Neural cell (in vitro differentiated cells): Measurements from ENCODE around the gene OPRL1. TPM values are rescaled to one million over a fixed set of nuclear protein-coding genes. Genes with fewer than 3 reads are reported as not detected.

ENCODE experiments used
- H2AFZ ChIP-seq: fragments of 200-600, 300-800 bp; sonication (generic), shearing (Covaris generic); 2 replicates; pipeline ENCODE4 v1.6.0; 2014; ENCODE audit warnings: low read depth, mild to moderate bottlenecking, antibody characterized with exemption, low read length, moderate library complexity
- H3F3A ChIP-seq: fragments of 200-600 bp; shearing (Covaris generic); 2 replicates; pipeline ENCODE4 v1.6.1; 2016; ENCODE audit warnings: mild to moderate bottlenecking, moderate library complexity, mixed read lengths, antibody characterized with exemption, low read length; ENCODE audit not compliant: insufficient read depth, poor library complexity, severe bottlenecking
- H3K27ac ChIP-seq: fragments of 200-600, 300-800 bp; sonication (generic), shearing (Covaris generic); 2 replicates; pipeline ENCODE4 v1.5.1; 2014; ENCODE audit warnings: mild to moderate bottlenecking, low read length, moderate library complexity
- H3K27me3 ChIP-seq: fragments of 300-800, 200-600 bp; sonication (generic), shearing (Covaris generic); 2 replicates; pipeline ENCODE4 v1.6.0; 2014; ENCODE audit warnings: mild to moderate bottlenecking, low read depth, low read length, moderate library complexity; ENCODE audit not compliant: insufficient read depth
- H3K36me3 ChIP-seq: fragments of 300-800, 200-600 bp; sonication (generic), shearing (Covaris generic); 2 replicates; pipeline ENCODE4 v1.5.1; 2014; ENCODE audit warnings: mild to moderate bottlenecking, antibody characterized with exemption, low read length, moderate library complexity; ENCODE audit not compliant: insufficient read depth
- H3K4me2 ChIP-seq: fragments of 300-800, 200-600 bp; sonication (generic), shearing (Covaris generic); 2 replicates; pipeline ENCODE4 v1.6.0; 2014; ENCODE audit warnings: mild to moderate bottlenecking, low read length
- H3K4me3 ChIP-seq: fragments of 300-800, 200-600 bp; sonication (generic), shearing (Covaris generic); 2 replicates; pipeline ENCODE4 v1.5.1; 2014; ENCODE audit warnings: mild to moderate bottlenecking, low read length, moderate library complexity
- H3K79me2 ChIP-seq: fragments of 200-600 bp; shearing (Covaris generic); replicated peaks from 2 replicates; pipeline ENCODE4 v1.6.0; 2014; ENCODE audit warnings: mild to moderate bottlenecking, low read length, moderate library complexity; ENCODE audit not compliant: insufficient read depth
- H3K9ac ChIP-seq: fragments of 300-800, 200-600 bp; sonication (generic), shearing (Covaris generic); 2 replicates; pipeline ENCODE4 v1.6.1; 2016; ENCODE audit warnings: mild to moderate bottlenecking, low read length, mixed read lengths
- H3K9me2 ChIP-seq: fragments of 200-600 bp; shearing (Covaris generic); 2 replicates; pipeline ENCODE4 v1.6.1; 2016; ENCODE audit warnings: mild to moderate bottlenecking, low read length, mixed read lengths; ENCODE audit not compliant: insufficient read depth
- H3K9me3 ChIP-seq: fragments of 200-600, 300-800 bp; sonication (generic), shearing (Covaris generic); 2 replicates; pipeline ENCODE4 v1.6.1; 2016; ENCODE audit warnings: mild to moderate bottlenecking, mixed run types, low read length, moderate library complexity, mixed read lengths
- H4K20me1 ChIP-seq: fragments of 200-600 bp; shearing (Covaris generic); 2 replicates; pipeline ENCODE4 v1.6.1; 2016; ENCODE audit warnings: mild to moderate bottlenecking, mixed run types; ENCODE audit not compliant: insufficient read depth
- EP300 ChIP-seq: fragments of 450-650 bp; conservative IDR thresholded peaks from 2 replicates; pipeline ENCODE4 v1.6.1; 2014; ENCODE audit warnings: antibody characterized with exemption, mild to moderate bottlenecking, moderate library complexity; ENCODE audit not compliant: poor library complexity, severe bottlenecking
- EZH2 ChIP-seq: fragments of 200-600, 300-800 bp; shearing (Covaris generic), sonication (generic); IDR thresholded peaks from 2 replicates; pipeline ENCODE4 v1.6.1; 2014; ENCODE audit warnings: antibody characterized with exemption, low read length, borderline replicate concordance, mild to moderate bottlenecking; ENCODE audit not compliant: insufficient read depth, poor library complexity, severe bottlenecking
- MXI1 ChIP-seq: fragments of 450-650 bp; conservative IDR thresholded peaks from 2 replicates; pipeline ENCODE4 v1.6.1; 2014; ENCODE audit warnings: antibody characterized with exemption, mild to moderate bottlenecking; ENCODE audit not compliant: poor library complexity, severe bottlenecking
- POLR2AphosphoS5 ChIP-seq: IDR thresholded peaks from 2 replicates; pipeline ENCODE4 v1.6.1; 2012
- RAD21 ChIP-seq: fragments of 450-650 bp; conservative IDR thresholded peaks from 2 replicates; pipeline ENCODE4 v1.6.1; 2014; ENCODE audit warnings: antibody characterized with exemption, mild to moderate bottlenecking, moderate library complexity
- SMC3 ChIP-seq: fragments of 450-650 bp; conservative IDR thresholded peaks from 2 replicates; pipeline ENCODE4 v1.6.1; 2014; ENCODE audit warnings: antibody characterized with exemption, mild to moderate bottlenecking, moderate library complexity; ENCODE audit not compliant: poor library complexity
- TAF1 ChIP-seq: IDR thresholded peaks from 2 replicates; pipeline ENCODE4 v1.6.1; 2012; ENCODE audit warnings: low read depth
- polyA plus RNA-seq: library from polyadenylated mRNA; depleted of rRNA; stranded (reverse); fragments of >200 nt; gene quantifications from 2 replicates; pipeline ENCODE4 v1.2.3, GENCODE V29; 2014
- TF ChIP-seq, protein P1 (sequence below): fragments of 450-650 bp; IDR thresholded peaks from 2 replicates; pipeline ENCODE4 v1.5.1; 2014; ENCODE audit warnings: antibody characterized with exemption, mild to moderate bottlenecking, moderate library complexity; ENCODE audit not compliant: poor library complexity, severe bottlenecking
- TF ChIP-seq, protein P2 (sequence below): IDR thresholded peaks from 2 replicates; pipeline ENCODE4 v1.6.1; 2012; ENCODE audit warnings: borderline replicate concordance

OPRL1 gene
- polyA plus RNA-seq, 1 donor from 2014 or later, result 18.3 TPM

DNA sequence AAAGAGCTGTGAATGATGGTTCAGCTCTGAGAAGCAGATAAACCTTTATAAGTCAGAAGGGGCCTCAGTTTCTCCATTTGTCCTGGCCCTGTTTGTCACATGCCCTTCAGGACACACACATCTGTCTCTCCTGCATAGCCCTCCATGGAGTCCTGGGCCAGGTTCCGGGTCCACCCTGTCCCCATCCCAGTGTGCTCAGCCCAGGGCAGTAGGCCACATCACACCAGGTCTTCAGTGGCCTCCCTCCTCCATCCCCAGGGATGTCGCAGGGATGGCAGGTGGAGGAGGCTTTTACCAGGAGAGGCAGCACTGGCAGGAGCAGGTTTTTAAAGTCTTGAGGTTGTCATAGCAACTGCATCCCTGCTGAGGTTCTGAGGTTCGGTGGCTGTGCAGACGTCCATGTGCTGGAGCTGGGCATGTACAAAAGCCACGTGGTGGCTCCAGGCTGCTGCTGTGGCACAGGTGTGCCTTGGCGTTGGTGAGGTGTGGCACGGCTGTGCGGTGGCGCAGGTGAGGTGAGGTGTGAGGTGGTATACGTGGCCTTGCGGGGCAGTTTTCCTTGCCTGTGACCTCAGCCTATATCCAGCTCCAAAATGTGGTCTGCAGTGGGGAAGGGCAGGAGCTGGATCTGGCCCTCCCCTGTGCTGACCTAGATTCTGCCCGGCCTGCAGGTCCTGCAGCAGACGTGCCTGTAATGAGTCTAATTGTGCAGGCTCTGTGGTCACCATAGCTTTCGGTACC lies 35.5 kb downstream of the OPRL1 start:
- TF ChIP-seq POLR2AphosphoS5 (peak; percentile 42), MXI1 (peak; percentile 80), TAF1 (no peak), SMC3 (peak; percentile 39)
- TF ChIP-seq, protein P1, sequence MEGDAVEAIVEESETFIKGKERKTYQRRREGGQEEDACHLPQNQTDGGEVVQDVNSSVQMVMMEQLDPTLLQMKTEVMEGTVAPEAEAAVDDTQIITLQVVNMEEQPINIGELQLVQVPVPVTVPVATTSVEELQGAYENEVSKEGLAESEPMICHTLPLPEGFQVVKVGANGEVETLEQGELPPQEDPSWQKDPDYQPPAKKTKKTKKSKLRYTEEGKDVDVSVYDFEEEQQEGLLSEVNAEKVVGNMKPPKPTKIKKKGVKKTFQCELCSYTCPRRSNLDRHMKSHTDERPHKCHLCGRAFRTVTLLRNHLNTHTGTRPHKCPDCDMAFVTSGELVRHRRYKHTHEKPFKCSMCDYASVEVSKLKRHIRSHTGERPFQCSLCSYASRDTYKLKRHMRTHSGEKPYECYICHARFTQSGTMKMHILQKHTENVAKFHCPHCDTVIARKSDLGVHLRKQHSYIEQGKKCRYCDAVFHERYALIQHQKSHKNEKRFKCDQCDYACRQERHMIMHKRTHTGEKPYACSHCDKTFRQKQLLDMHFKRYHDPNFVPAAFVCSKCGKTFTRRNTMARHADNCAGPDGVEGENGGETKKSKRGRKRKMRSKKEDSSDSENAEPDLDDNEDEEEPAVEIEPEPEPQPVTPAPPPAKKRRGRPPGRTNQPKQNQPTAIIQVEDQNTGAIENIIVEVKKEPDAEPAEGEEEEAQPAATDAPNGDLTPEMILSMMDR, result peak; percentile 35
- H3K27ac ChIP-seq, result peak overlapping the region; percentile 14
- H3K27me3 ChIP-seq, result no peaks in the 10 kb centered on the region
- no peaks in the 10 kb centered on the region for H3K9me2 ChIP-seq
- no peaks in the 10 kb centered on the region for H4K20me1 ChIP-seq
- peak overlapping the region; percentile 47 for H3K4me2 ChIP-seq
- H3K4me3 ChIP-seq, result peak overlapping the region; percentile 38
- H3K36me3 ChIP-seq, result no peaks in the 10 kb centered on the region
- no peaks in the 10 kb centered on the region for H3K79me2 ChIP-seq
- H3F3A ChIP-seq, result no peaks in the 10 kb centered on the region
- no peak overlapping the region for H2AFZ ChIP-seq
- no peaks in the 10 kb centered on the region for H3K9me3 ChIP-seq
- peak overlapping the region; percentile 14 for H3K9ac ChIP-seq

DNA sequence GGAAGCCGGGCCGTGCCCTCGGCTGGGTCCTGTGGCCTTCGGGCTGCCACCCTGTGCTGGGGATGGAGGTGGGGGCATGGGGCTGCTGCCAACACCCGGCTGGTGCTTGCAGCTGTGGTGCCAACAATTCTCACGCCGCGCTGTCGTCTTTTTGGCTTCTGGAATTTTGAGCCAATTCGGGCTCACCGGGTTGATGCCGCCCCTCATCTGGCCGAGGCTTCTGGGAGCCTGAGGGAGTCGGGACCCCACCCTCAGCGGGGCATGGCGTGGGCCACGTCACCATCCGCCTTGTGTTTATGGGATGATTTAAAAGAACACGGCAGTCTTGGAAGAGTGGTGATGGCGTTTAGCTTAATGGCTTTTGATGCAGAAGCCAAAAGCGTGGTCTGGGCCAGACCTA lies 36.1 kb downstream of the OPRL1 start:
- Histone ChIP-seq H3K36me3 (no peaks in the 10 kb centered on the region), H3K27me3 (no peaks in the 10 kb centered on the region), H3K27ac (no peak overlapping the region), H3K79me2 (no peaks in the 10 kb centered on the region), H3K9ac (no peak overlapping the region), H3F3A (no peaks in the 10 kb centered on the region), H2AFZ (no peak overlapping the region), H3K4me3 (no peak overlapping the region), H3K9me3 (no peaks in the 10 kb centered on the region), H3K4me2 (no peak overlapping the region), H3K9me2 (no peaks in the 10 kb centered on the region), H4K20me1 (no peaks in the 10 kb centered on the region)
- TF ChIP-seq, protein P2, sequence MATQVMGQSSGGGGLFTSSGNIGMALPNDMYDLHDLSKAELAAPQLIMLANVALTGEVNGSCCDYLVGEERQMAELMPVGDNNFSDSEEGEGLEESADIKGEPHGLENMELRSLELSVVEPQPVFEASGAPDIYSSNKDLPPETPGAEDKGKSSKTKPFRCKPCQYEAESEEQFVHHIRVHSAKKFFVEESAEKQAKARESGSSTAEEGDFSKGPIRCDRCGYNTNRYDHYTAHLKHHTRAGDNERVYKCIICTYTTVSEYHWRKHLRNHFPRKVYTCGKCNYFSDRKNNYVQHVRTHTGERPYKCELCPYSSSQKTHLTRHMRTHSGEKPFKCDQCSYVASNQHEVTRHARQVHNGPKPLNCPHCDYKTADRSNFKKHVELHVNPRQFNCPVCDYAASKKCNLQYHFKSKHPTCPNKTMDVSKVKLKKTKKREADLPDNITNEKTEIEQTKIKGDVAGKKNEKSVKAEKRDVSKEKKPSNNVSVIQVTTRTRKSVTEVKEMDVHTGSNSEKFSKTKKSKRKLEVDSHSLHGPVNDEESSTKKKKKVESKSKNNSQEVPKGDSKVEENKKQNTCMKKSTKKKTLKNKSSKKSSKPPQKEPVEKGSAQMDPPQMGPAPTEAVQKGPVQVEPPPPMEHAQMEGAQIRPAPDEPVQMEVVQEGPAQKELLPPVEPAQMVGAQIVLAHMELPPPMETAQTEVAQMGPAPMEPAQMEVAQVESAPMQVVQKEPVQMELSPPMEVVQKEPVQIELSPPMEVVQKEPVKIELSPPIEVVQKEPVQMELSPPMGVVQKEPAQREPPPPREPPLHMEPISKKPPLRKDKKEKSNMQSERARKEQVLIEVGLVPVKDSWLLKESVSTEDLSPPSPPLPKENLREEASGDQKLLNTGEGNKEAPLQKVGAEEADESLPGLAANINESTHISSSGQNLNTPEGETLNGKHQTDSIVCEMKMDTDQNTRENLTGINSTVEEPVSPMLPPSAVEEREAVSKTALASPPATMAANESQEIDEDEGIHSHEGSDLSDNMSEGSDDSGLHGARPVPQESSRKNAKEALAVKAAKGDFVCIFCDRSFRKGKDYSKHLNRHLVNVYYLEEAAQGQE, result no peak
- TF ChIP-seq EZH2 (no peak), MXI1 (no peak), SMC3 (no peak), POLR2AphosphoS5 (no peak), EP300 (no peak), TAF1 (no peak), RAD21 (no peak)
- TF ChIP-seq, protein P1, result no peak
